Esophagus squamous epithelium (tissue), 5 donors: ENCODE results near the gene IFRD2. TPM values are rescaled to one million over a fixed set of nuclear protein-coding genes. Genes with fewer than 3 reads are reported as not detected.

Experiments used
- DNase-seq: peaks from one replicate; lab custom pipeline; 2025; lab: John Stamatoyannopoulos, UW
- H3K27ac ChIP-seq, 4 donors: fragments of 200-600 bp; sonication (generic); one replicate each; pipeline ENCODE4 v1.5.1; 2016 to 2019; ENCODE audit warnings: mild to moderate bottlenecking in 1 of 4
- H3K27me3 ChIP-seq, 4 donors: fragments of 200-600 bp; sonication (generic); 1 replicate in 3 of 4; 2 replicates in 1 of 4; pipeline versions ENCODE4 v1.5.1 to v1.6.0; 2017 to 2021; ENCODE audit warnings: antibody characterized with exemption in 1 of 4
- H3K36me3 ChIP-seq, 3 donors: fragments of 200-600 bp; sonication (generic); one replicate each; pipeline ENCODE4 v1.5.1; 2016 to 2019
- H3K4me1 ChIP-seq, 3 donors: fragments of 200-600 bp; sonication (generic); one replicate each; pipeline ENCODE4 v1.5.1; 2017 to 2019
- H3K4me3 ChIP-seq, 4 donors: fragments of 200-600 bp; sonication (generic); 1 replicate in 3 of 4; 2 replicates in 1 of 4; pipeline ENCODE4 v1.5.1; 2016 to 2019; ENCODE audit warnings: mild to moderate bottlenecking in 2 of 4, moderate library complexity in 1 of 4
- H3K9me3 ChIP-seq, 3 donors: fragments of 200-600 bp; sonication (generic); one replicate each; pipeline ENCODE4 v1.5.1; 2016 to 2019
- POLR2A ChIP-seq, 4 donors: fragments of 450-650 bp; IDR thresholded peaks; one replicate each; pipeline ENCODE4 v1.6.1; 2017; ENCODE audit warnings: antibody characterized with exemption in 4 of 4, mild to moderate bottlenecking in 4 of 4, moderate library complexity in 3 of 4
- WGBS, 2 donors: methylation state at CpG; one replicate each; pipeline ENCODE4 v1.1.5; 2018; 5-methylcytosine and 5-hydroxymethylcytosine counted together
- intact Hi-C: fragments of 100-400 bp; cut with DNase I; formaldehyde crosslinking; loops from one replicate; pipeline ENCODE4 v1.15.0; 2022
- total RNA-seq, 4 donors: library from RNA; depleted of rRNA; stranded (reverse); fragments of >200 nt; gene quantifications; one replicate each; pipeline ENCODE4 v1.1.0, GENCODE V29; 2016
- TF ChIP-seq, protein P1 (sequence below), 6 experiments: fragments of 450-650 bp in 4 of 6; fragments of 200-600 bp in 2 of 6; sonication (generic) in 2 of 6; IDR thresholded peaks; one replicate each; pipeline ENCODE4 v1.5.1; 2016 to 2019; ENCODE audit warnings: antibody characterized with exemption in 6 of 6, mild to moderate bottlenecking in 4 of 6, moderate library complexity in 4 of 6
- donor health status: DM: yes; HTN: yes; CAD: no.

Gene IFRD2, protein sequence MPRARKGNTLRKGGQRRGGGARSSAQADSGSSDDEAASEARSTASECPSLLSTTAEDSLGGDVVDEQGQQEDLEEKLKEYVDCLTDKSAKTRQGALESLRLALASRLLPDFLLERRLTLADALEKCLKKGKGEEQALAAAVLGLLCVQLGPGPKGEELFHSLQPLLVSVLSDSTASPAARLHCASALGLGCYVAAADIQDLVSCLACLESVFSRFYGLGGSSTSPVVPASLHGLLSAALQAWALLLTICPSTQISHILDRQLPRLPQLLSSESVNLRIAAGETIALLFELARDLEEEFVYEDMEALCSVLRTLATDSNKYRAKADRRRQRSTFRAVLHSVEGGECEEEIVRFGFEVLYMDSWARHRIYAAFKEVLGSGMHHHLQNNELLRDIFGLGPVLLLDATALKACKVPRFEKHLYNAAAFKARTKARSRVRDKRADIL
- 100 to 1,000 TPM in 1 of 4 donors, 10 to 100 TPM in 3; 49.0 to 100 (median 72.9) TPM for total RNA-seq

DNA sequence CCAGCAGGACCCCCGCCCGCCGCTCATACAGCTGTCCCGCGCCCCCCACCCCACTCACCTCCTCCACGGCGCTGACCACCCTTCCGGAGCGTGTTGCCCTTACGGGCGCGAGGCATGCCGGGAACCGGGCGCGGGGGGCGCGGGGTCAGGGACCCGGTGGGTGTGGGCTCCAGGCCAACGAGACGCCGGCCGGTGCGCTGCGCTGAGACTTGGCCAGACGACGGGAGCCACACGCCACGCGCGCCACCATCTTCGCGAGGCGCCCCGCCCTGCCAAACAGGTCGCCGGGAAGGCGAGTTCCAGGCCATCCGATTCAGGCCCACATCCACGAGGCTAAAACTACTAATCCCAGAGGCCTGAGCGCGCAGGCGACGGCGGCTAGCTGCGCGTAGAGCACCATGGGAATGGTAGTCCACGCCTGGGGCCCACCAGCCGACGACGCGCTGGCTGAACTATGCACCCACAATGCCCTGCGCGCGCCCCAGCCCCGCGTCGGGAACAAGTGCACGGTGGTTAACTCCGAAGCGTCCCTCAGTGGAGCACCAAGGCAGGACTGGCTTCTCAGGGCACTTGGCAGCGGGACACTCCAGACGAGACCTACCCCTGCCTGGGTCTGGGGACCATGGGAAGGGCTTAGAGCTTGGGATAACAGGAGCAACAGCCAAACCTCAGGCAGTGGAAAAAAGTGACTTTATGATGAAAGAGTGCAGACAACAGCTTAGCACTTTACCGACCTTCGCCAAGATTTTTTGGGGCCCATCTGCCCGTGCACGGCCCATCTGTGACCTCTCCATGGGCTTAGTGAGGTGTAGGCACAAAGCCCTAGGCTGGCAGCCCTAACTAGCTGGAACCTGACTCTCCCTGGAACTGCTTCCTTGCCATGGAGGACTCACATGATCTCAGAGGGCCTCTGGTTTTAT, at the start of gene IFRD2:
Gene IFRD2, minus strand, starts transcription at position 271 of the 920 bp plus-strand sequence. Its CDS starts 155 bp downstream, at position 116.
- intact Hi-C loops, result no loop called here
- WGBS, 2 donors, result 0% methylated on average over 4 to 6 of the region's 67 CpGs
- Histone ChIP-seq H3K9me3 (no peaks in the 10 kb centered on the region), H3K36me3 (peaks cover 24 to 46% (median 29%) of the 10 kb centered on the region in 3 donors), H3K27me3 (no peaks in the 10 kb centered on the region), H3K4me1 (peaks cover 17 to 33% (median 23%) of the 10 kb centered on the region in 3 donors), H3K27ac (peak within 1 kb of the TSS; percentile 84 to 92 (median 91)), H3K4me3 (peak within 1 kb of the TSS; percentile 67 to 100 (median 80))
- DNase-seq, result peak; percentile 91
- TF ChIP-seq, protein P1, sequence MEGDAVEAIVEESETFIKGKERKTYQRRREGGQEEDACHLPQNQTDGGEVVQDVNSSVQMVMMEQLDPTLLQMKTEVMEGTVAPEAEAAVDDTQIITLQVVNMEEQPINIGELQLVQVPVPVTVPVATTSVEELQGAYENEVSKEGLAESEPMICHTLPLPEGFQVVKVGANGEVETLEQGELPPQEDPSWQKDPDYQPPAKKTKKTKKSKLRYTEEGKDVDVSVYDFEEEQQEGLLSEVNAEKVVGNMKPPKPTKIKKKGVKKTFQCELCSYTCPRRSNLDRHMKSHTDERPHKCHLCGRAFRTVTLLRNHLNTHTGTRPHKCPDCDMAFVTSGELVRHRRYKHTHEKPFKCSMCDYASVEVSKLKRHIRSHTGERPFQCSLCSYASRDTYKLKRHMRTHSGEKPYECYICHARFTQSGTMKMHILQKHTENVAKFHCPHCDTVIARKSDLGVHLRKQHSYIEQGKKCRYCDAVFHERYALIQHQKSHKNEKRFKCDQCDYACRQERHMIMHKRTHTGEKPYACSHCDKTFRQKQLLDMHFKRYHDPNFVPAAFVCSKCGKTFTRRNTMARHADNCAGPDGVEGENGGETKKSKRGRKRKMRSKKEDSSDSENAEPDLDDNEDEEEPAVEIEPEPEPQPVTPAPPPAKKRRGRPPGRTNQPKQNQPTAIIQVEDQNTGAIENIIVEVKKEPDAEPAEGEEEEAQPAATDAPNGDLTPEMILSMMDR (IDR thresholded peaks at IDR 0.05), result peak in 2 of 6 experiments; percentile 9 to 46
- peak in 3 of 4 donors; percentile 51 to 81 (median 76) for TF ChIP-seq POLR2A (IDR thresholded peaks at IDR 0.05)

DNA sequence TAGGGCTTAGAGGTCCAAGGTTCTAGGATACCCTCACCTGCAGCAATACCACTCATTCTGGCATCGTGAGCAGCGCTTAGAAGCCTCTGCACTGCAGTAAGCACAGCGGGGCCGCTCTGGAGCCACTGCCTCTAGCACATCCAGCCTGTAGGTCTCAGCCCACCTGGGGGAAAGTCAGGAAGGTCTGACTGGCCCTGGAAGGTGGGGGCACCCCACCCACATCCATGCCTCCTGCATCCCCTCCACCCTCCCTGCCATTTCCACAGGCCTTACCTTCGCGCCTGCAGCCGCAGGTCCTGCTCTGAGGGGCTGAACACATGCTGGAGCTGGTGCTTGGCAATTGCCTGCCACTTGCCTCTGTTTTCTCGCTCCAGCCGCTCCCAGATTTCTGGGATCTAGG, 49.3 kb upstream of the IFRD2 start:
- 60% methylated on average over 1 of the region's 9 CpGs; no CpG with 5 or more reads in 1 of the 2 donors for WGBS, 2 donors
- H3K36me3 ChIP-seq, result no peaks in the 10 kb centered on the region
- H3K27me3 ChIP-seq, result no peaks in the 10 kb centered on the region
- peaks cover 45 to 78% (median 45%) of the 10 kb centered on the region in 3 donors for H3K4me1 ChIP-seq
- H3K27ac ChIP-seq, result peak overlapping the region; percentile 77 to 99 (median 95)
- H3K9me3 ChIP-seq, result no peaks in the 10 kb centered on the region
- H3K4me3 ChIP-seq, result peak overlapping the region; percentile 35 to 80 (median 58)
- TF ChIP-seq POLR2A (IDR thresholded peaks at IDR 0.05), result no peak
- TF ChIP-seq, protein P1 (IDR thresholded peaks at IDR 0.05), result no peak
- intact Hi-C loops, result no loop called here
- DNase-seq, result no peak

DNA sequence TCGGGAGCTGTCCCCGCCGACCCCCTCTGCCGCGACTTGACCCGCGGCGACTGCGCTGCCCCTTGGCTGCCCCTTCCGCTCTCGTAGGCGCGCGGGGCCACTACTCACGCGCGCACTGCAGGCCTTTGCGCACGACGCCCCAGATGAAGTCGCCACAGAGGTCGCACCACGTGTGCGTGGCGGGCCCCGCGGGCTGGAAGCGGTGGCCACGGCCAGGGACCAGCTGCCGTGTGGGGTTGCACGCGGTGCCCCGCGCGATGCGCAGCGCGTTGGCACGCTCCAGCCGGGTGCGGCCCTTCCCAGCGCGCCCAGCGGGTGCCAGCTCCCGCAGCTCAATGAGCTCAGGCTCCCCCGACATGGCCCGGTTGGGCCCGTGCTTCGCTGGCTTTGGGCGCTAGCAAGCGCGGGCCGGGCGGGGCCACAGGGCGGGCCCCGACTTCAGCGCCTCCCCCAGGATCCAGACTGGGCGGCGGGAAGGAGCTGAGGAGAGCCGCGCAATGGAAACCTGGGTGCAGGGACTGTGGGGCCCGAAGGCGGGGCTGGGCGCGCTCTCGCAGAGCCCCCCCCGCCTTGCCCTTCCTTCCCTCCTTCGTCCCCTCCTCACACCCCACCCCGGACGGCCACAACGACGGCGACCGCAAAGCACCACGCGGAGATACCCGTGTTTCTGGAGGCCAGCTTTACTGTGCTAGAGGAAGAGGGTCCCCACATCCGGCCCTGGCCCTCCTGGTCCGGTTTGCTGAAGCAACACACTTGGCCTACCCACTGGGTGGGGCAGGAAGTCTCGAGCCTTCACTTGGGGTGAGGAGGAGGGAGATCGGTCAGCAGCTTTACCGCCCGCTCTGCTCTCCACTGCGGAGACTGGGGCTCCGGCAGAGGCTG, 48.5 kb upstream of the IFRD2 start, which contains the start of gene RASSF1:
Gene RASSF1, minus strand, starts transcription at position 389 of the 882 bp plus-strand sequence. Its CDS starts 31 bp downstream, at position 358.
- Histone ChIP-seq H3K4me3 (peak within 1 kb of the TSS; percentile 35 to 80 (median 58)), H3K27me3 (no peaks in the 10 kb centered on the region), H3K36me3 (no peaks in the 10 kb centered on the region), H3K9me3 (no peaks in the 10 kb centered on the region), H3K4me1 (peaks cover 50 to 79% (median 50%) of the 10 kb centered on the region in 3 donors), H3K27ac (peak within 1 kb of the TSS; percentile 77 to 99 (median 95))
- 7 to 43% methylated on average over 3 to 6 of the region's 85 CpGs for WGBS, 2 donors
- intact Hi-C loops, result no loop called here
- no peak for DNase-seq
- TF ChIP-seq POLR2A (IDR thresholded peaks at IDR 0.05), result peak in 3 of 4 donors; percentile 43 to 92 (median 72)
- TF ChIP-seq, protein P1 (IDR thresholded peaks at IDR 0.05), result no peak

DNA sequence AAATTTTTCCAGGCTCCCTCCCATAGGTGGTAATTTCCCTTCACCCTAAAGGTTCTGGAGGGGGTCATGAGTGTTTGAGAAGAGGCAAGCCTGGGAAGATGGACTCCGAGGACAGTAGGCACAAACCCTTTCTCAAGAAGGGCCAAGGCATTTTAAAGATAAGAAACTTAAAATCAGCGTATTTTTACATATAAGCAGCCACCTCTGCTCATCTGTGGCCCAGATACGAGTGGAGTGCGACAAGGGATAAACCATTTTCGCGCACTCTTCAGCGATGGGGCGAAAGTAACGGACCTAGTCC, 47.9 kb upstream of the IFRD2 start:
- Histone ChIP-seq H3K9me3 (no peaks in the 10 kb centered on the region), H3K36me3 (no peaks in the 10 kb centered on the region), H3K4me3 (peak overlapping the region; percentile 35 to 80 (median 58)), H3K4me1 (peaks cover 50 to 79% (median 50%) of the 10 kb centered on the region in 3 donors), H3K27ac (peak overlapping the region; percentile 77 to 99 (median 95)), H3K27me3 (no peaks in the 10 kb centered on the region)
- TF ChIP-seq POLR2A (IDR thresholded peaks at IDR 0.05), result no peak
- TF ChIP-seq, protein P1 (IDR thresholded peaks at IDR 0.05), result no peak
- intact Hi-C loops, result no loop called here
- DNase-seq, result no peak
- WGBS, 2 donors, result 4 to 11% methylated on average over 4 to 5 of the region's 9 CpGs
